Endodermal cell (in vitro differentiated cells): ENCODE results near the gene FXYD6. TPM values are rescaled to one million over a fixed set of nuclear protein-coding genes. Genes with fewer than 3 reads are reported as not detected.
A peak's percentile ranks its signal among the peaks of the same experiment; 100 is the strongest.

Experiments used
- DNase-seq: peaks from one replicate; pipeline ENCODE4 v3.0.0-alpha.2; 2017
- H3K27ac ChIP-seq: 2 replicates; pipeline ENCODE4 v1.5.1; 2013; ENCODE audit warnings: mild to moderate bottlenecking, low read depth, low read length, moderate library complexity
- H3K27me3 ChIP-seq: 2 replicates; pipeline ENCODE4 v1.6.1; 2013; ENCODE audit warnings: mild to moderate bottlenecking, low read length, moderate library complexity; ENCODE audit not compliant: insufficient read depth, control insufficient read depth, poor library complexity, severe bottlenecking
- H3K36me3 ChIP-seq: 2 replicates; pipeline ENCODE4 v1.7.0; 2013; ENCODE audit warnings: mild to moderate bottlenecking, low read length, moderate library complexity; ENCODE audit not compliant: control insufficient read depth, insufficient read depth
- H3K4me1 ChIP-seq: one replicate; pipeline ENCODE4 v1.7.0; 2013; ENCODE audit warnings: low read length; ENCODE audit not compliant: control insufficient read depth, insufficient read depth
- H3K4me3 ChIP-seq: 2 replicates; pipeline ENCODE4 v1.5.1; 2013; ENCODE audit warnings: mild to moderate bottlenecking, low read length, moderate library complexity
- H3K9ac ChIP-seq: 2 replicates; pipeline ENCODE4 v1.6.1; 2013; ENCODE audit warnings: mild to moderate bottlenecking, low read length, moderate library complexity; ENCODE audit not compliant: poor library complexity, severe bottlenecking; ENCODE audit errors: extremely low read depth
- H3K9me3 ChIP-seq: 2 replicates; pipeline ENCODE4 v1.6.1; 2013; ENCODE audit warnings: mild to moderate bottlenecking, low read length, moderate library complexity; ENCODE audit not compliant: control insufficient read depth
- H3K27ac Mint-ChIP-seq: 2 replicates; pipeline ENCODE4 v1.8.0; 2020; ENCODE audit warnings: mixed read lengths
- H3K27me3 Mint-ChIP-seq: 2 replicates; pipeline ENCODE4 v1.8.0; 2021; ENCODE audit warnings: mild to moderate bottlenecking, mixed read lengths; ENCODE audit not compliant: insufficient read depth
- H3K36me3 Mint-ChIP-seq: 2 replicates; pipeline ENCODE4 v1.8.0; 2020; ENCODE audit warnings: low read depth, mixed read lengths
- H3K4me1 Mint-ChIP-seq: 2 replicates; pipeline ENCODE4 v1.8.0; 2020; ENCODE audit warnings: mixed read lengths
- H3K4me3 Mint-ChIP-seq: 2 replicates; pipeline ENCODE4 v1.8.0; 2020; ENCODE audit warnings: mild to moderate bottlenecking, moderate library complexity, mixed read lengths
- H3K9me3 Mint-ChIP-seq: 2 replicates; pipeline ENCODE4 v1.8.0; 2020; ENCODE audit warnings: mild to moderate bottlenecking, mixed read lengths
- WGBS, 2 experiments: methylation state at CpG; one replicate each; pipeline versions ENCODE4 v1.1.5 to v1.1.7; 2013; ENCODE audit warnings: missing lambda C conversion rate in 2 of 2, mixed read lengths in 1 of 2; ENCODE audit not compliant: insufficient coverage in 1 of 2, insufficient read length in 1 of 2; 5-methylcytosine and 5-hydroxymethylcytosine counted together
- total RNA-seq, 2 donors: library from RNA; stranded (reverse); fragmentation: NEBNext Ultra II Directional in 1 of 2; extraction: Animal tissue kit (Norgen Biotek cat#: 25700) in 1 of 2; gene quantifications; 2 replicates in 1 of 2; 3 replicates in 1 of 2; pipeline ENCODE4 v1.2.1, GENCODE V29; 2021
- TF ChIP-seq, protein P1 (sequence below): fragments of 200-600 bp; sonication (generic); conservative IDR thresholded peaks from 2 replicates; pipeline ENCODE4 v1.5.0; 2021; ENCODE audit warnings: antibody characterized with exemption, mild to moderate bottlenecking

The FXYD6 gene
- total RNA-seq, 2 donors from 2014 or later = 54.1 to 61.8 TPM

DNA sequence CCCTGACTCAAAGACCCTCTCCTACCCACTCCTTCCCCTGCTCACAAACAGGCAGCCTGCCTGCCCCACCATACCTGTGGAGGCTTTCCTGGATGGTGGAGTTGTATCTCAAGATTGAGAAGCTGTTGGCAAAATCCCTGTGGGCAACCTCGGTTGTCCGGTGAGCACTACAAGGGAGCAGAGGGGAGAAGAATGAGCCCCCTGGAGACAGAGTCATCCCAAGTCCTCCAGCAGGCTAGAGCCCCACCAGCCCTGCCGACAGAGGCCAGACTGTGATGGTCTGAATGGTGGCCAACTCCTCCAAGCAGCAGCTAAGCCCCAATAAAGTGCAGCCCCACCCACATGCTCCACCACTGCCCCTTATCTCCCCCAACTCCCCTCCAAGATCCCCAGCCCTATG is 35.2 kb upstream of the FXYD6 start:
- no peaks in the 10 kb centered on the region for H3K9me3 Mint-ChIP-seq
- H3K27me3 ChIP-seq = no peaks in the 10 kb centered on the region
- 90 to 100% methylated on average over 1 to 3 of the region's 3 CpGs for WGBS, 2 experiments
- H3K27ac Mint-ChIP-seq = no peak overlapping the region
- H3K36me3 ChIP-seq = no peaks in the 10 kb centered on the region
- H3K4me1 Mint-ChIP-seq = peaks cover 20% of the 10 kb centered on the region
- H3K36me3 Mint-ChIP-seq = no peaks in the 10 kb centered on the region
- no peaks in the 10 kb centered on the region for H3K9me3 ChIP-seq
- H3K27ac ChIP-seq = no peak overlapping the region
- H3K27me3 Mint-ChIP-seq = peaks cover 2% of the 10 kb centered on the region
- TF ChIP-seq, protein P1, sequence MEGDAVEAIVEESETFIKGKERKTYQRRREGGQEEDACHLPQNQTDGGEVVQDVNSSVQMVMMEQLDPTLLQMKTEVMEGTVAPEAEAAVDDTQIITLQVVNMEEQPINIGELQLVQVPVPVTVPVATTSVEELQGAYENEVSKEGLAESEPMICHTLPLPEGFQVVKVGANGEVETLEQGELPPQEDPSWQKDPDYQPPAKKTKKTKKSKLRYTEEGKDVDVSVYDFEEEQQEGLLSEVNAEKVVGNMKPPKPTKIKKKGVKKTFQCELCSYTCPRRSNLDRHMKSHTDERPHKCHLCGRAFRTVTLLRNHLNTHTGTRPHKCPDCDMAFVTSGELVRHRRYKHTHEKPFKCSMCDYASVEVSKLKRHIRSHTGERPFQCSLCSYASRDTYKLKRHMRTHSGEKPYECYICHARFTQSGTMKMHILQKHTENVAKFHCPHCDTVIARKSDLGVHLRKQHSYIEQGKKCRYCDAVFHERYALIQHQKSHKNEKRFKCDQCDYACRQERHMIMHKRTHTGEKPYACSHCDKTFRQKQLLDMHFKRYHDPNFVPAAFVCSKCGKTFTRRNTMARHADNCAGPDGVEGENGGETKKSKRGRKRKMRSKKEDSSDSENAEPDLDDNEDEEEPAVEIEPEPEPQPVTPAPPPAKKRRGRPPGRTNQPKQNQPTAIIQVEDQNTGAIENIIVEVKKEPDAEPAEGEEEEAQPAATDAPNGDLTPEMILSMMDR = no peak
- no peak overlapping the region for H3K4me3 Mint-ChIP-seq
- H3K4me3 ChIP-seq = no peak overlapping the region
- DNase-seq = peak; percentile 22
- no peaks in the 10 kb centered on the region for H3K4me1 ChIP-seq
- H3K9ac ChIP-seq = no peak overlapping the region

DNA sequence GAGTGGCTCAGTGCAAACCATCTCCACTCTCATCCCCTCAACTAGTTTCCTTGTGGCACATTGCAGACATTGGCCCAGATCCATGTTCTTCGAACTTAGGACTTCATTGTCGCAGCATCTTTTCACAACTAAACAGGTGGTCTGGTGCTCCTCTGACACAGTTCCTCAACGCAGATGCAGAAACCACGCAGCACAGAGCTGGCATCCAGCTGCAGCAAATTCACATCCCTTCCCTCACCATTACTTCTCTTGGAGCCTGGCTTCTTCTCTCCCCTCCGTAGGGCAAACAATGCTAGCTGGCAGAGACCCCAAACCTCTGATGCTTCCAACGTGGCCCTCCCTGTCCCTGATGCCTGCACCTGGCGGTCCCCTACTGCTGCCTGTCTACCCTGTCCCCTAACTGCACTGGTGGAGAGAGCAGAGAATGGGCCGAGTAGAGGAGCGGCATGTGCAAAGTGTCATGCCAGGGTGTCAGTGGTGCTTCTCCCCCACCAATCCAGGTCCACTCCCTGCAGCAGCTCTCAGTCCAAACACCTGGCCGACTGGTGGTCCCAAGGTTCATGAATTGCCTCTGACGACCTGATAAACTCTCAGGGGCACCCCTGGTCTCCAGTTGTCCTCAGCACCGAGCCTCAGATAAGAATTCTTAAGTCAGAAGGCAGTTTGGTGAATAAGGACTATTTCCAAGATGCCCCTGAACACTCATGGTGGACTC is 34.6 kb upstream of the FXYD6 start:
- 91% methylated on average over 7 to 12 of the region's 12 CpGs for WGBS, 2 experiments
- Histone ChIP-seq H3K9ac (no peak overlapping the region), H3K27ac (no peak overlapping the region), H3K9me3 (no peaks in the 10 kb centered on the region), H3K36me3 (no peaks in the 10 kb centered on the region), H3K4me3 (no peak overlapping the region), H3K27me3 (no peaks in the 10 kb centered on the region), H3K4me1 (no peaks in the 10 kb centered on the region)
- H3K9me3 Mint-ChIP-seq = no peaks in the 10 kb centered on the region
- peaks cover 2% of the 10 kb centered on the region for H3K27me3 Mint-ChIP-seq
- H3K27ac Mint-ChIP-seq = no peak overlapping the region
- no peaks in the 10 kb centered on the region for H3K36me3 Mint-ChIP-seq
- TF ChIP-seq, protein P1 = no peak
- no peak overlapping the region for H3K4me3 Mint-ChIP-seq
- DNase-seq = peak; percentile 33
- peaks cover 20% of the 10 kb centered on the region for H3K4me1 Mint-ChIP-seq

DNA sequence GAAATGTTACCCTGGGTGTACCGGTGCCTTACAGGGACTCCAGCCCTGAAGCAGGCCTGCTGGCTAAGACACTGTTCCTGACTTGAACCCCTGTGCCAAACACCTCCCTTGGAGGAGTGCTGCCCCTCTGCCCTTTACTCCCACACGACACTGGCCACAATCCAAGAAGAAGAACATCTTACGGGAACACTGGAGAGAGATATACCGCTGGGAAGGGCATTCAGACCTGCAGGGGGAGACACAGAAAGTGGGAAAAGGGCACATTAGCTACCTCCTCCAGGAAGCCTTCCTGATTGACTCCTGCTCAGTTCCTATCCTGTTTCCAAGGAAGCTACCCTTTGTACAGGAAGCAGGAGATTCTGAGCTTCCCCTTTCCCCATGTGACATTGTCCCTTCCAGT is 34.1 kb upstream of the FXYD6 start:
- H3K36me3 Mint-ChIP-seq = no peaks in the 10 kb centered on the region
- no peaks in the 10 kb centered on the region for H3K36me3 ChIP-seq
- peaks cover 2% of the 10 kb centered on the region for H3K27me3 Mint-ChIP-seq
- TF ChIP-seq, protein P1 = peak; percentile 51
- DNase-seq = peak; percentile 61
- peaks cover 20% of the 10 kb centered on the region for H3K4me1 Mint-ChIP-seq
- no peak overlapping the region for H3K27ac ChIP-seq
- H3K27ac Mint-ChIP-seq = no peak overlapping the region
- no peak overlapping the region for H3K4me3 Mint-ChIP-seq
- no peaks in the 10 kb centered on the region for H3K4me1 ChIP-seq
- H3K27me3 ChIP-seq = no peaks in the 10 kb centered on the region
- H3K9me3 Mint-ChIP-seq = no peaks in the 10 kb centered on the region
- 67 to 78% methylated on average over 3 to 4 of the region's 4 CpGs for WGBS, 2 experiments
- no peaks in the 10 kb centered on the region for H3K9me3 ChIP-seq
- H3K4me3 ChIP-seq = no peak overlapping the region
- no peak overlapping the region for H3K9ac ChIP-seq
